ENCODE data around the gene TRIM17. TPM values are rescaled to one million over a fixed set of nuclear protein-coding genes. Genes with fewer than 3 reads are reported as not detected.
A peak's percentile ranks its signal among the peaks of the same experiment; 100 is the strongest.

TRIM17 gene
- total RNA-seq, 1 experiment from 2014 or later = not detected

GRCh38 chr1:228459091-228459993, 42.7 kb upstream of the TRIM17 start (continued):
- no peak for TF ChIP-seq ATF3 (IDR thresholded peaks at IDR 0.05)
- TF ChIP-seq FOSL1 (IDR thresholded peaks at IDR 0.05; ENCODE audit: low read depth) = no peak
- TF ChIP-seq EZH2phosphoT487 (IDR thresholded peaks at IDR 0.05; ENCODE audit: borderline replicate concordance) = no peak
- TF ChIP-seq MAX (IDR thresholded peaks at IDR 0.05) = peak; percentile 72; the same call in 1 of the 2 replicates

- DNase-seq (ENCODE audit: low read depth, low spot score) (peak; percentile 99), ATAC-seq (peak; percentile 82)
- CTCF ChIA-PET = interaction anchor here (0.7 to 1.5 kb wide), 3 partner anchors 29 to 327 kb away, joined by 3 to 5 read pairs (median 3); partner anchors contain the start of gene RNF187
- H3K4me3 ChIP-seq (replicated peaks in 1 of 2; ENCODE audit: low read depth in 1 of 2, low read length in 2 of 2) = peak overlapping the region; percentile 90 to 94
- H2AFZ ChIP-seq (ENCODE audit: low read depth, low read length, poor library complexity, severe bottlenecking) = no peak overlapping the region
- H3K4me2 ChIP-seq (ENCODE audit: low read length) = peak overlapping the region; percentile 98
- intact Hi-C loops (cut with micrococcal nuclease) = loop anchor here (2.0 to 10.0 kb wide), 6 partner anchors 51 to 463 kb away; partner anchors contain the start of gene TRIM11
- POLR2A ChIA-PET = interaction anchor here (0.7 to 2.3 kb wide), 15 partner anchors 9 to 797 kb away, joined by 3 to 25 read pairs (median 4); partner anchors contain the start of genes IBA57, RNF187 and TRIM11
- H3K27ac ChIP-seq (ENCODE audit: low read depth, low read length) = peak overlapping the region; percentile 98
- H3K9ac ChIP-seq (ENCODE audit: low read length) = peak overlapping the region; percentile 96
- no peaks in the 10 kb centered on the region for H3K27me3 ChIP-seq (ENCODE audit: insufficient read depth, low read length)
- no peaks in the 10 kb centered on the region for H4K20me1 ChIP-seq (ENCODE audit: insufficient read depth)
- H3K36me3 ChIP-seq (ENCODE audit: control insufficient read depth in 1 of 2, insufficient read depth in 2 of 2, low read length in 2 of 2) = no peaks in the 10 kb centered on the region
- RAD21 ChIA-PET (ENCODE audit: low non-redundant PET in 1 of 2, low total read pairs in 2 of 2, uncharacterized antibody in 2 of 2, unreplicated experiment in 2 of 2) = interaction anchor here in 1 of 2 experiments (0.7 kb wide), 1 partner anchor 58 kb away, joined by 4 read pairs; no protein-coding TSS in a partner anchor
- H3K4me1 ChIP-seq (ENCODE audit: control insufficient read depth in 1 of 2, insufficient read depth in 2 of 2, low read length in 2 of 2) = peaks cover 7 to 33% of the 10 kb centered on the region in 2 experiments; a peak in 3 of 4 replicates
- H3K9me2 ChIP-seq (ENCODE audit: insufficient read depth) = no peaks in the 10 kb centered on the region
- H3K9me3 ChIP-seq (ENCODE audit: control insufficient read depth in 1 of 2, insufficient read depth in 1 of 2, low read depth in 1 of 2, low read length in 2 of 2) = no peaks in the 10 kb centered on the region
- H3K79me2 ChIP-seq (ENCODE audit: insufficient read depth, low read length) = peaks cover 23% of the 10 kb centered on the region
- TSS peak; percentile 91 for BruUV-seq (replicated peaks)
- 0 out of 2 replicates have a peak, but pooled peaks have one; percentile 17 for TF ChIP-seq JUND (IDR thresholded peaks at IDR 0.05)
- peak; percentile 93 for TF ChIP-seq MAX (IDR thresholded peaks at IDR 0.05)
- TF ChIP-seq EZH2phosphoT487 (IDR thresholded peaks at IDR 0.05; ENCODE audit: borderline replicate concordance) = no peak
- no peak for TF ChIP-seq EZH2 (IDR thresholded peaks at IDR 0.05)
- TF ChIP-seq TCF7L2 (IDR thresholded peaks at IDR 0.05; ENCODE audit: borderline replicate concordance, extremely low read depth, insufficient read depth, insufficient read length) = no peak
- TF ChIP-seq CTCF (IDR thresholded peaks at IDR 0.05 in 2 of 3, conservative IDR thresholded peaks at IDR 0.05 in 1 of 3; ENCODE audit: borderline replicate concordance in 1 of 3, insufficient read depth in 1 of 3, low read depth in 2 of 3, low read length in 2 of 3) = peak in 2 of 3 experiments; percentile 15 to 24; a peak in 2 of 6 replicates
- TF ChIP-seq ELF1 (IDR thresholded peaks at IDR 0.05; ENCODE audit: borderline replicate concordance, low read depth) = no peak
- no peak for TF ChIP-seq FOSL1 (IDR thresholded peaks at IDR 0.05; ENCODE audit: low read depth)
- TF ChIP-seq POLR2A (IDR thresholded peaks at IDR 0.05; ENCODE audit: borderline replicate concordance, extremely low read depth, insufficient read depth, insufficient read length) = peak; percentile 98
- peak; percentile 27; the same call in 1 of the 2 replicates for TF ChIP-seq EGR1 (IDR thresholded peaks at IDR 0.05; ENCODE audit: low read depth)
- TF ChIP-seq SP1 (IDR thresholded peaks at IDR 0.05; ENCODE audit: low read depth) = peak; percentile 99
- TF ChIP-seq ZBTB33 (IDR thresholded peaks at IDR 0.05; ENCODE audit: extremely low read depth, insufficient replicate concordance, low read length) = peak; percentile 45
- no peak for TF ChIP-seq ATF3 (IDR thresholded peaks at IDR 0.05)
- TF ChIP-seq ZFX (IDR thresholded peaks at IDR 0.05) = peak; percentile 90
Measured at GRCh38 chr1:228457396-228458176, 40.9 kb upstream of the TRIM17 start.

Data from HCT116 (cell line).